ENCODE measurements around the gene AJAP1. TPM values are rescaled to one million over a fixed set of nuclear protein-coding genes. Genes with fewer than 3 reads are reported as not detected.

AJAP1 gene
- polyA plus RNA-seq, 6 donors from 2014 or later = not detected

DNA sequence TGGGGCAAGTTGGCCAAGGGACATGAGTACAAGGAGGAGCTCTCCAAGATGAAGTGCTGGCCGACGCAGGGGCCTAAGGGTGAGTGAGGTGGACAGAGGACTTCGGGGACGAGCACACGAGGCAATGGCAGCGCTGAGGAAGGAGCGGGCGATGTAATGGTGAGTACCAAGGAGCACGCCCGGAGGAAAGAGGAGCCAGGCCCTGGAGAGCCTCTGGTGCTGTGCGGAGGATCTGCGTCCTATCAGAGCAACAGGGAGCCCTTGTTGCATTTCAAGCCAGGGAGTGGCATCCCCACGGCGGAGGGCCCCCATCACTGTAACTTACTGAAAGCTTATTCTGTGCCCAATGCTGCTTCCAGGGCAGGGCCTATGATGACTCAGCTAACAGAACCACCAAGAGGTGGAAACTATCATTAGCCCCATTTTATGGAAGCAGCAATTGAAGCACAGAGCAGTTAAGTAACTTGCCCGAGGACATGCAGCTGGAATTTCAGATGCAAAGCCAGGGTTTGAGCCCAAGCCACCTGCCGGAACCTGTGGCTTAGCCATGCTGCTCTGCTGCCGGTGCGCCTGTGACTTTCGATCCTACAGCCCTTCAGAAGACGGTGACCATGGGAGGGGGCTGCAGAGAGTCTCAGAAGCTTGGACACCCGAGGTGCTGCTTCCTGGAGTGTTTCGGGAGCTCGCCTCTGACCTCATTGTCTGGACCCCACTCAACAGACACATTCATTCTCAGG is 17.6 kb upstream of the AJAP1 start:
- ATAC-seq (ENCODE audit: low read depth in 2 of 2) = no peak
- H3K27ac Mint-ChIP-seq = no peak overlapping the region
- peaks cover 0 to 1% (median 0%) of the 10 kb centered on the region in 7 donors for H3K9me3 Mint-ChIP-seq
- H3K27me3 Mint-ChIP-seq = peaks cover 12 to 29% (median 19%) of the 10 kb centered on the region in 3 donors
- no peak for DNase-seq
- H3K4me3 Mint-ChIP-seq = no peak overlapping the region
- H3K36me3 Mint-ChIP-seq = no peaks in the 10 kb centered on the region
- H3K4me1 Mint-ChIP-seq = peaks cover 0 to 8% (median 0%) of the 10 kb centered on the region in 3 donors

DNA sequence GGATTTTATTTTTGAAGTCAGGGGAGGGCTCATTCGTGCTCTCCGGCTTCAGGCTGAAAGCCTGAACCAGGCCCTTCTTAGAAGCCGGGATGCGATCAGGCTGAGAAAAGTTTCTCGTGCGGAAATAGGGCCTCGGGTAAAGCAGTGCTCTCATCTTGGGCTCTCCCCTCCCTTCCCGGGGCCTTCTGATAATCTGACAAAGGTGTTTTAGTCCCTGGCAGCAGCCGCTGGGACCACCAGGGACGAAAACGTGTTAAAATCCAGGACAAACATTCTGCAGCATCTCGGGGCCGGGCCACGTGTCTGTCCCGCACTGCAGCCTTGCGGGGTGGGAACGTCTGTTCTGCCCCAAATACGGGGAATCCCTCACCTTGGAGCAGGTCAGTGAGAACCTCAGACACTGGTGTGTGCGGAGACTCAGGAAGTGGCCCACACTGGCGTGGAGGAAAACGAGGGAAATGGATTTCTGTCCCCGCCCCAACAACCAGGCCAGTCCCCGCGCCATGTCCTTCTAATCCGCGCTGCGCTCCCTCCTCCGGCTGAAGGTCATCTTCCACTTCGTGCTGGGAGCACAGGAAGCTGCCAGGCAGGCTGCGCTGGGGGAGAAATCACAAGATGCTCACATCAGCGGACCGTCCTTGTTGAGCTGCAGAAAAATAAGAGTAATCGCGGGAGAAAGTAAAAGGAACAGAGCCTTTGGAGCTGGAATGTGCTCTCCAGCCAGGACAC is 16.6 kb upstream of the AJAP1 start:
- no peak for ATAC-seq (ENCODE audit: low read depth in 2 of 2)

DNA sequence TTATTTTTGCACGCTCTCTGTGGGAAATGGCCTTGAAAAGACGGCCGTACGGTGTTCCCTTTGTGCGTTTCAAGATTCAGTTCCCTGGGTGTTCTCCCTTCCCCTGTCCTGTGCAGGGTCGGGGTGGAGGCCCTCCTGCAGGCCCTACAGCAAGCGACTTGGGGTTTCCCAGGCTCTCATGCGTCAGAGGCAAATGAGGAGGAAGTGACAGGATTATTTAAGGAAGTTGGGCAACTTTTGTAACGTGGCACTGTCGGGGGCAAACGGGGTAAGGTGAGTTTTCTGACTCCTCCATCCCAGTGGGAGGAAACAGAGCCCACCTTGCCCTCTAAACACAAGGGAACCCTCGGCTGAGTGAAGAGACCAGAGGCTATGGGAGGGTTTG is 16.1 kb upstream of the AJAP1 start:
- no peak overlapping the region for H3K27ac Mint-ChIP-seq
- DNase-seq = no peak

More for the DNA sequence above, 16.6 kb upstream of the AJAP1 start:
- no peaks in the 10 kb centered on the region for H3K36me3 Mint-ChIP-seq
- no peak overlapping the region for H3K4me3 Mint-ChIP-seq
- H3K4me1 Mint-ChIP-seq = peaks cover 0 to 8% (median 0%) of the 10 kb centered on the region in 3 donors
- H3K9me3 Mint-ChIP-seq = no peaks in the 10 kb centered on the region
- H3K27me3 Mint-ChIP-seq = peaks cover 13 to 38% (median 22%) of the 10 kb centered on the region in 3 donors
- H3K27ac Mint-ChIP-seq = no peak overlapping the region
- no peak for DNase-seq

DNA sequence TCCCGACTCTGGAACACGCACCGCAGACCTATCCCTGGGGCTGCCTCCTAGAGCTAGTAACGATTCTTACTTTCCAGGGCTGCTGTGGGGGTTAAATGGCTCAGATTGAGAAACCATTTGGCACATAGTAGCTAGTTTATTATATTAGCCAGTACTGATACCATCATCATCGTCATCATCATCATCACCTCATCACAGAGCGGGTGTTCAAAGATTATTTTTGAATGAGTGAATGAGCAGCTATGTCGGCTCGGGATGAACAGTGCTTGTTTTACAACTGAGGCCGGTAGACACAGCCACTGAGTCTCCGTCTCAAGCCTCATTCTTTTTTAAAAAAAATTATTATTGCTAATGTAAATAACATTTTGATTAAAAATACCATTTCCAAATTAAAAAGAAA is 13.5 kb upstream of the AJAP1 start:
- Mint-ChIP-seq H3K27me3 (peaks cover 20 to 38% (median 30%) of the 10 kb centered on the region in 3 donors), H3K4me3 (no peak overlapping the region), H3K9me3 (no peaks in the 10 kb centered on the region), H3K36me3 (no peaks in the 10 kb centered on the region), H3K4me1 (peaks cover 0 to 8% (median 0%) of the 10 kb centered on the region in 3 donors), H3K27ac (no peak overlapping the region)
- DNase-seq = no peak
- no peak for ATAC-seq (ENCODE audit: low read depth in 2 of 2)

More for the DNA sequence above, 16.1 kb upstream of the AJAP1 start:
- Mint-ChIP-seq H3K4me3 (no peak overlapping the region), H3K9me3 (no peaks in the 10 kb centered on the region), H3K4me1 (peaks cover 0 to 8% (median 0%) of the 10 kb centered on the region in 3 donors), H3K36me3 (no peaks in the 10 kb centered on the region), H3K27me3 (peaks cover 13 to 44% (median 27%) of the 10 kb centered on the region in 3 donors)
- peak; percentile 45 to 47 for ATAC-seq (ENCODE audit: low read depth in 2 of 2)

DNA sequence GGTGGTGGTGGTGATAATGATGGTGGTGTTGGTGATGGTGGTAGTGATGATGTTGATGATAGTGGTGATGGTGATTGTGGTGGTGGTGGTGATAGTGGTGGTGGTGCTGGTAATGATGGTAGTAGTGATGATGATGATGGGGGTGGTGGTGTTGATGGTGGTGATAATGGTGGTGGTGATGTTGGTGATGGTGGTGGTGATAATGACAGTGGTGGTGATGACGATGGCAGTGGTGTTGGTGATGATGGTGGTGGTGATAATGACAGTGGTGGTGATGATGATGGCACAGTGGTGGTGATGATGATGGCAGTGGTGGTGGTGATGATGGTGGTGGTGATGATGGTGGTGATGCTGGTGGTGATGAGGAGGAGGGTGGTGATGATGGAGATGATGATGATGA is 7.0 kb upstream of the AJAP1 start:
- peaks cover 0 to 4% (median 0%) of the 10 kb centered on the region in 7 donors for H3K9me3 Mint-ChIP-seq
- H3K4me1 Mint-ChIP-seq = no peaks in the 10 kb centered on the region
- DNase-seq (no peak), ATAC-seq (ENCODE audit: low read depth in 2 of 2) (no peak)
- H3K36me3 Mint-ChIP-seq = no peaks in the 10 kb centered on the region
- no peak overlapping the region for H3K27ac Mint-ChIP-seq
- peaks cover 10 to 13% (median 12%) of the 10 kb centered on the region in 3 donors for H3K27me3 Mint-ChIP-seq
- no peak overlapping the region for H3K4me3 Mint-ChIP-seq

DNA sequence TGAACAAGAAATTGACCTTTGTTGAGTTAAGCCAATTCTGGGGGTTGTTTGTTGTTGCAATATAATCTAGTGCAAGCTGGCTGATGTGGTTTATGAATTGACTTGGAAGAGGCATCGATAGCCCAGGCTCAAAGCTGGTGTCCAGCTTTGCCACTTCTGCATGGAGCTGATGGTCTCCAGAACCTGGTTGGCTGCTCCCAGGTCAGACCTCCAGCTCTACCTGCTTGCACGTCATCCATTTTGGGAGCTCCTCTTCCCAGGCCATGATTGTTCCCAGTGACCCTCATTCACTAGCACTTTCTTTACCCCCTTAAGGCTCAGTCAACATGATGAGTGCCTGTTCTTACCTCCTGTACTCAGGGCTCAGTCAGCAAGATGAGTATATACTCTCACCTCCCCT is 5.8 kb upstream of the AJAP1 start:
- Mint-ChIP-seq H3K4me3 (no peak overlapping the region), H3K27ac (no peak overlapping the region), H3K36me3 (no peaks in the 10 kb centered on the region), H3K4me1 (no peaks in the 10 kb centered on the region), H3K9me3 (peaks cover 0 to 4% (median 0%) of the 10 kb centered on the region in 7 donors), H3K27me3 (peaks cover 0 to 13% (median 3%) of the 10 kb centered on the region in 3 donors)
- DNase-seq (no peak), ATAC-seq (ENCODE audit: low read depth in 2 of 2) (no peak)

DNA sequence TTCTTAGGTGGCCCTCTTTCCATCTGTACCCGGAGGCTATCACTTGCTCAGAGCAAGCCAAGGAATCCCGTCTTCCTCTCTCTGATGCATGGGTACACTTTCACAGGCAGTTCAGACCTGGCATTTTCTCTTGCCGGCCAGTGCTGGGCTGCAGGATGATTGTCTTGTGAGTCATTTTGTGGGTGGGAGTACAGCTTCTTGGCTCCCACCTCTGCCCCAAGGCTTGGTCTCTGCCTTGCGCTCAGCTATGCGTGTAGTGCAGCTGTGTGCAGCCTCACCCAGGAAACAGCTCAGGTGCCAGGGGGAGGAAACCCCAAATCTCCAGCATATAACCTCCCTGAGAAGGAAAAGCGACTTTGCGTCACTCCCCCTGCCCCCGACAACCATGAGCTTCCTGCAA is 3.9 kb upstream of the AJAP1 start:
- DNase-seq = no peak
- no peak overlapping the region for H3K4me3 Mint-ChIP-seq
- H3K27ac Mint-ChIP-seq = no peak overlapping the region
- peaks cover 0 to 4% (median 0%) of the 10 kb centered on the region in 7 donors for H3K9me3 Mint-ChIP-seq
- peaks cover 0 to 11% (median 4%) of the 10 kb centered on the region in 3 donors for H3K27me3 Mint-ChIP-seq
- no peaks in the 10 kb centered on the region for H3K36me3 Mint-ChIP-seq
- no peak for ATAC-seq (ENCODE audit: low read depth in 2 of 2)
- no peaks in the 10 kb centered on the region for H3K4me1 Mint-ChIP-seq

DNA sequence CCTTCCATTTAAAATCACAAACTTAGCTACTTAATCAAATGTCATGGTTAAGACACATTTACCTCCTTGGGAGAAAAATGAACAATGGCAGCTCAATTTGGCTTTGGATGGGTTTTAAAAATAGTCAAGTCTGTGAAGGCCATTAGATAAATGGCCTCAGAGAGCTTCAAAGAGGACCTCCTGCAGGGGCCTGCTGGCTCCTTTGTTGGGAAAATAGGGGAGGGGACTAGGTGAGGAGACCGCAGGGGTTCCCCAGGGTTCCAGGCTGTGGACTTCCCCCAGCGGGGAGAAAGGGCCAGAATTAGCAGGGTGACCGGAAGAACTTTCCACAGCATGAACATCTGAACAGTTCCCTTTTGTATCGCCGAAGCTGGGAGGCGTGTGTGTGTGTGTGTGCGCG is 3.4 kb upstream of the AJAP1 start:
- H3K27ac Mint-ChIP-seq = peak overlapping the region in 2 of 6 donors; percentile 22 to 53

DNA sequence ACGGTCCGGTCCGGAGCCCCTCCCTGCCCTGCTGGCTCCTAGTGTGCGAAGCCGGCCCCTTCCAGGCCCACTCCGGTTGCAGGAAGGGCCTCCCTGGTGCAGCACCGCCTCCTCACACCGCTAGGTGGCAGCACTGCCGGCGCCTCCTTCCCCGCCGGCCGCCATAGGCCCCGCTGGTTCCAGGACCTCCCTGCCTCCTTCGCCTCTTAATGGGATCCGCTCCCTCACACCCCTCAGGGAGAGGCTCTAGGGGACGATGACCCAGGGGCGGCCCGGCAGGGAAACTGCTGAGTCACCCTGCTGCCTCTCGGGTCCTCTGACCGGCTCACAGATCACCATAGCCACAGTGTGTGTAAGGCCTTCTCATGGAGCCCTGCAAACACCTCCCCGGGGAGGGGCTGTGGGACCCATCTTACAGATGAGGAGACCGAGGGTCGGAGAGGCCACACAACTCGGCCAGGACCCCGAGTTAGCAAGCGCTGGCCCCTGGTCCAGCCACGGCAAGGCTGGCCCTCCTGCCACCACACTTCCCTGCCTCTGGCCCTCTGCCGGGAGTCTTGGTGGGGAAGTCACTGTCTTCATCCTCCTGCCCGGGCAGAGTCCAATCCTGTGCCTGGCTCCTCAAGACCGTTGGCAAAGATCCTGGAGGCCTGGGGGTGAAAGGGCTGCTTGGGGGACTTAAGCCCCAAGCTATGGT is 1.6 kb upstream of the AJAP1 start:
- Mint-ChIP-seq H3K27me3 (peaks cover 16 to 22% (median 16%) of the 10 kb centered on the region in 3 donors), H3K4me1 (peaks cover 0 to 11% (median 0%) of the 10 kb centered on the region in 3 donors), H3K36me3 (no peaks in the 10 kb centered on the region), H3K27ac (no peak overlapping the region), H3K9me3 (peaks cover 0 to 4% (median 0%) of the 10 kb centered on the region in 7 donors), H3K4me3 (no peak overlapping the region)
- peak; percentile 21 for DNase-seq
- ATAC-seq (ENCODE audit: low read depth in 2 of 2) = peak; percentile 35 to 37

More for the DNA sequence above, 3.4 kb upstream of the AJAP1 start:
- Mint-ChIP-seq H3K4me1 (no peaks in the 10 kb centered on the region), H3K9me3 (peaks cover 0 to 4% (median 0%) of the 10 kb centered on the region in 7 donors), H3K4me3 (no peak overlapping the region), H3K27me3 (peaks cover 0 to 6% (median 4%) of the 10 kb centered on the region in 3 donors), H3K36me3 (no peaks in the 10 kb centered on the region)
- DNase-seq = no peak
- ATAC-seq (ENCODE audit: low read depth in 2 of 2) = no peak

DNA sequence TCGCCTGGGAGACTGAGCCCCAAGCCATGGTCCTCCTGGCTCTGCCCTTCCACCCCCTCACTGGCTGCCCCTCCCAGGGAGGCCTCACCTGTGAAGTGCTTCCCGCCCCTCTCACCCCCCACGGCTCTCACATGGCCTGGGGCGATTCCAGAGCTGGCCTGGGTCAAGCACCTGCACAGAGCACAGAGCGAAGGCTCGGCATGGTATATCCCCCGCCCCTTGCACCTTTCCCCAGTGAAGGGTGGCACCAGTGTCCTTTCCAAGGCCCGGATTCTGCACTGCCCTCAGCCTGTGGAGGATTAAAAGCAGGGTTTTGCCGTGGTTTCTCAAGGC is 1.1 kb upstream of the AJAP1 start:
- H3K4me1 Mint-ChIP-seq = peaks cover 0 to 11% (median 0%) of the 10 kb centered on the region in 3 donors
- no peaks in the 10 kb centered on the region for H3K36me3 Mint-ChIP-seq
- peak overlapping the region in 1 of 8 donors; percentile 12 for H3K4me3 Mint-ChIP-seq
- no peak for ATAC-seq (ENCODE audit: low read depth in 2 of 2)
- DNase-seq = no peak
- H3K27me3 Mint-ChIP-seq = peaks cover 18 to 27% (median 20%) of the 10 kb centered on the region in 3 donors
- peaks cover 0 to 4% (median 0%) of the 10 kb centered on the region in 7 donors for H3K9me3 Mint-ChIP-seq
- no peak overlapping the region for H3K27ac Mint-ChIP-seq

DNA sequence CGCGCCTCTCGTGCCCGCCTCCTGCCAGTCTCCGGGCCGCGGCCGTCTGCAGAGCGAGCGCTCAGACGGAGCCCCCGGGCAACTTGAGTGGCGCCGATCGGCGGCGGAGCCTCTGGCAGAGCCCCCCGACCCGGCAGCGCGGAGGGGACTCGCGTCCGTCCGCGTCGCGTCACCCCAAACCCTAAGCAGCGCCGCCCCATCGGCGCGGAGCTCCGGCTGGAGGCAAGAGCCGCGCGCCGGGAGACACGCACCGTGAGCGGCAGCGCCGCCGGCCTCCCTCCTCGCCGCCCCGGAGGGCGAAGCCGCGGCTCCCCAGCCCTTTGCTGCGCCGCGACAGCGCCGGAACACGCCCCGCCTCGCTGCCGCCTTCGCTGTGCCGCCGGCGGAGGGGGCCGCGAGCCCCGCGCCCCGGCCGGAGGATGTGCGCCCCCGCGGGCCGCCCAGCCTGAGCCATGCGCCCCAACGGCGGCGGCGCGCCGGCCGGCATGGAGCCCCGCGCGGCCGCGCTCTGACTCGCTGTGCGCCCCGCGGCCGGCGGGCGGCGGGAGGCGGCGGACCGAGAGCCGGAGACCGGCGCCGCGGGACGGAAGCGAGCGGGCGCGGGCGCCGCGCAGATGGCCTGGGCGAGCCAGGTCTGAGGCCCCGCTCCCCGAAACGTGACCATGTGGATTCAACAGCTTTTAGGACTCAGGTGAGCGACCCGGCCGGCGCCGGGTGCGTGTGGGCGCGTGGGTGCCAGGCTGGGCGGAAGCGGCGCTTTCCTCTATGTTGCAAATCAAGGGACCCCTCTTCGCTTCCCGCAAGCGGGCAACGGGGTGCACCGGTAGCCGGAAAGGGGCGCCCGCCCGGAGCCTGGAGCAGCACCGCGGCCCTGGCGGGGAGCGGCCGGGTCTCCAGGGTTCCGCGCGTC is 610 bp downstream of the AJAP1 start:
- Mint-ChIP-seq H3K36me3 (no peaks in the 10 kb centered on the region), H3K27ac (no peak overlapping the region), H3K4me1 (peaks cover 0 to 11% (median 0%) of the 10 kb centered on the region in 3 donors), H3K9me3 (peaks cover 0 to 4% (median 0%) of the 10 kb centered on the region in 7 donors), H3K4me3 (no peak overlapping the region), H3K27me3 (peaks cover 34 to 45% (median 34%) of the 10 kb centered on the region in 3 donors)
- ATAC-seq (ENCODE audit: low read depth in 2 of 2) = no peak
- DNase-seq = no peak

DNA sequence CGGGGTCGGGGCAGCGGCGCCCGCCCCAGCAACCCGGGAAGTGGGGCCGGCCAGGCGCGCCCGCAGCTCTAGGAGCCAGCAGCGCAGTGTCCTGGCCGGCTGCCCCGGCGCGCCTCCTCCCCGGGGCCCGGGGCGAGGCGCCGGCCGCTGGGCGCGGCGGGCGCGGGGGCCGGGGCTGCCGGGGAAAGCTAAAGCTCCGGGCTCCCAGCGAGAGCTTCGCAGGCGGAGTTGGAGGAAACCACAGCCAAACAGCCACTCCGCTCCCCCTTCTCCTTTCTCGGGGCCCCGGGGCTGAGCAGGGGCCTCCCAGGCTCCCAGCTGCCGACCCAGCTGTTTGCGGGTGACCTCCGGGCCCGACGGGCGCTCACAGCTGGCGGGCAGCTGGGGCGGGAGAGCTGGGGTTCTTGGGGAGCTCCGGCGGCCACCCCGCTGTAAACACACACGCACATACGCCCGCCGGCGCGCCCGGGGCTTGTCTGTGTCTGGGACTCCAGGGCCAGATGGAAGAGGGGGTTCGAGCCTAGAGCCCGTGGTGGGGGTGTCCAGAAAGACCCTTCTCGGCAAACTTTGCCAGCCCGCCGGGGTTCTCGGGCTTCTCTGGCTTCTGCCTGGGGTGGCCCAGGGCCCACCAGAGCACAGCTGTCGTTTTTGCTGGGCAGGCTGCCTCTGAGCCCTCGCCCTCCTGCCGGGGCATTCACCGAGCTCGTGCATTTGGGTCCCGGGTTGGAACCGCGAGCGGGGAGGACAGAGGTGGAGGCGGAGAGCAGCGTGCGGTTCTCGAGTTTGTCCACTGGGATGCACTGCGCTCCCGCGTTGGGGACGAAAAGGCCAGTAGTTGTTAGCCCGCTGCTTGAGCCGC is 1.5 kb downstream of the AJAP1 start:
- Mint-ChIP-seq H3K36me3 (no peaks in the 10 kb centered on the region), H3K9me3 (peaks cover 0 to 3% (median 0%) of the 10 kb centered on the region in 7 donors), H3K4me1 (peaks cover 0 to 11% (median 0%) of the 10 kb centered on the region in 3 donors), H3K27ac (no peak overlapping the region), H3K27me3 (peaks cover 39 to 54% (median 43%) of the 10 kb centered on the region in 3 donors), H3K4me3 (no peak overlapping the region)
- ATAC-seq (ENCODE audit: low read depth in 2 of 2) = no peak
- no peak for DNase-seq

All from naive B cell (primary cell).